ENCODE data around the gene LCN10. TPM values are rescaled to one million over a fixed set of nuclear protein-coding genes. Genes with fewer than 3 reads are reported as not detected.

The LCN10 gene
- total and polyA plus RNA-seq, 2 of the 13 experiments (the other 11 are each of a cell fraction or from before 2014, with no cell fraction given): 0.53 to 0.61 TPM

DNA sequence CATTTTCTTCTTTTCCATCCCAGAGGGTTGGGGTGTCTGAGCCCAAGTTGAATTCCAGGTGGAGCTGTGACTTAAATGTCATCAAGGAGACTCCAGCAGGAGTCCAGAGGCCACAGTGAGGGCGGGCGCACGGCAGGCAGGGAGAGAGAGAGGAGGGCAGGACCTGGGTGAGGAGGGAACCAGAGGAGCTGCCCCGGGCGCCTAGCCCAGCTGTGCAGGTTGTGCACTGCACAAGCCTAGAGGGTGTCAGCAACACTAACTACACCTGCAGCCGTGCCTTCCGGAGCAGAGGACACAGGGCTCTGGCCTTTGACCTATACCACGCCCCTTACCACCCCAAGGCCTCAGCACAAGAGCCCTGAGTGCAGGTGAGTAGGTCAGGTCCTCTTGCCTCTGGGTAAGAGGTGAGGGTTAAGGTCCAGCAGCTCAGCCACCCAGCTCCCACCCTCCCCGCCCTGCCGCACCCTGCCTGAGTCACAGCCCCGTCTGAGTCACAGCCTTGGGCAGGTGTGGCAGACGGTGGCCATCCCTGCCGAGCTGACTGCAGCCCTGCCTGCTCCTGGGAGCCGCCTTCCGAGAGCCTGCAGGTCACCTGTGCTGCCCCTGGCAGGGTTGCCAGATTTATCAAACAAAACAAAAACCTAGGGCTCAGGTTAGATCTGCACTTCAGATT, 49.1 kb downstream of the LCN10 start (continued):
- TF ChIP-seq, protein P1, sequence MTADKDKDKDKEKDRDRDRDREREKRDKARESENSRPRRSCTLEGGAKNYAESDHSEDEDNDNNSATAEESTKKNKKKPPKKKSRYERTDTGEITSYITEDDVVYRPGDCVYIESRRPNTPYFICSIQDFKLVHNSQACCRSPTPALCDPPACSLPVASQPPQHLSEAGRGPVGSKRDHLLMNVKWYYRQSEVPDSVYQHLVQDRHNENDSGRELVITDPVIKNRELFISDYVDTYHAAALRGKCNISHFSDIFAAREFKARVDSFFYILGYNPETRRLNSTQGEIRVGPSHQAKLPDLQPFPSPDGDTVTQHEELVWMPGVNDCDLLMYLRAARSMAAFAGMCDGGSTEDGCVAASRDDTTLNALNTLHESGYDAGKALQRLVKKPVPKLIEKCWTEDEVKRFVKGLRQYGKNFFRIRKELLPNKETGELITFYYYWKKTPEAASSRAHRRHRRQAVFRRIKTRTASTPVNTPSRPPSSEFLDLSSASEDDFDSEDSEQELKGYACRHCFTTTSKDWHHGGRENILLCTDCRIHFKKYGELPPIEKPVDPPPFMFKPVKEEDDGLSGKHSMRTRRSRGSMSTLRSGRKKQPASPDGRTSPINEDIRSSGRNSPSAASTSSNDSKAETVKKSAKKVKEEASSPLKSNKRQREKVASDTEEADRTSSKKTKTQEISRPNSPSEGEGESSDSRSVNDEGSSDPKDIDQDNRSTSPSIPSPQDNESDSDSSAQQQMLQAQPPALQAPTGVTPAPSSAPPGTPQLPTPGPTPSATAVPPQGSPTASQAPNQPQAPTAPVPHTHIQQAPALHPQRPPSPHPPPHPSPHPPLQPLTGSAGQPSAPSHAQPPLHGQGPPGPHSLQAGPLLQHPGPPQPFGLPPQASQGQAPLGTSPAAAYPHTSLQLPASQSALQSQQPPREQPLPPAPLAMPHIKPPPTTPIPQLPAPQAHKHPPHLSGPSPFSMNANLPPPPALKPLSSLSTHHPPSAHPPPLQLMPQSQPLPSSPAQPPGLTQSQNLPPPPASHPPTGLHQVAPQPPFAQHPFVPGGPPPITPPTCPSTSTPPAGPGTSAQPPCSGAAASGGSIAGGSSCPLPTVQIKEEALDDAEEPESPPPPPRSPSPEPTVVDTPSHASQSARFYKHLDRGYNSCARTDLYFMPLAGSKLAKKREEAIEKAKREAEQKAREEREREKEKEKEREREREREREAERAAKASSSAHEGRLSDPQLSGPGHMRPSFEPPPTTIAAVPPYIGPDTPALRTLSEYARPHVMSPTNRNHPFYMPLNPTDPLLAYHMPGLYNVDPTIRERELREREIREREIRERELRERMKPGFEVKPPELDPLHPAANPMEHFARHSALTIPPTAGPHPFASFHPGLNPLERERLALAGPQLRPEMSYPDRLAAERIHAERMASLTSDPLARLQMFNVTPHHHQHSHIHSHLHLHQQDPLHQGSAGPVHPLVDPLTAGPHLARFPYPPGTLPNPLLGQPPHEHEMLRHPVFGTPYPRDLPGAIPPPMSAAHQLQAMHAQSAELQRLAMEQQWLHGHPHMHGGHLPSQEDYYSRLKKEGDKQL (CRISPR knock-in tag; IDR thresholded peaks at IDR 0.05; ENCODE audit: low read depth): peak; percentile 24; the same call in 1 of the 2 replicates
- TF ChIP-seq ASH2L (IDR thresholded peaks at IDR 0.05; ENCODE audit: insufficient read length, low read depth, low read length) (no peak), NFKBIZ (CRISPR knock-in tag; IDR thresholded peaks at IDR 0.05) (no peak), NFYB (CRISPR knock-in tag; IDR thresholded peaks at IDR 0.05) (no peak; the same call in 1 of the 2 replicates), ZNF333 (CRISPR knock-in tag; IDR thresholded peaks at IDR 0.05; ENCODE audit: borderline replicate concordance) (peak; percentile 66; the same call in 1 of the 2 replicates), ZNF746 (CRISPR knock-in tag; IDR thresholded peaks at IDR 0.05) (no peak), TP53 (CRISPR knock-in tag; conservative IDR thresholded peaks at IDR 0.05) (no peak), ETV6 (CRISPR knock-in tag; conservative IDR thresholded peaks at IDR 0.05) (no peak), HNF4A (CRISPR knock-in tag; IDR thresholded peaks at IDR 0.05) (peak; percentile 92), ZNF563 (CRISPR knock-in tag; IDR thresholded peaks at IDR 0.05) (peak; percentile 68; the same call in 1 of the 2 replicates), ETV5 (CRISPR knock-in tag; IDR thresholded peaks at IDR 0.05; ENCODE audit: borderline replicate concordance) (peak; percentile 93), ZNF30 (CRISPR knock-in tag; IDR thresholded peaks at IDR 0.05) (no peak), ISX (CRISPR knock-in tag; conservative IDR thresholded peaks at IDR 0.05) (no peak), ZMAT3 (CRISPR knock-in tag; conservative IDR thresholded peaks at IDR 0.05) (peak; percentile 81), PCBP1 (IDR thresholded peaks at IDR 0.05; ENCODE audit: borderline replicate concordance, low read depth, low read length) (peak; percentile 69; the same call in 1 of the 2 replicates), ZNF556 (CRISPR knock-in tag; IDR thresholded peaks at IDR 0.05; ENCODE audit: borderline replicate concordance) (peak; percentile 61; the same call in 1 of the 2 replicates), SIN3A (IDR thresholded peaks at IDR 0.05; ENCODE audit: borderline replicate concordance, low read depth, low read length) (no peak), SMARCE1 (IDR thresholded peaks at IDR 0.05; ENCODE audit: borderline replicate concordance) (no peak), ZNF773 (CRISPR knock-in tag; IDR thresholded peaks at IDR 0.05; ENCODE audit: borderline replicate concordance) (no peak), HCFC1 (IDR thresholded peaks at IDR 0.05; ENCODE audit: low read depth, low read length) (no peak), MBNL3 (CRISPR knock-in tag; conservative IDR thresholded peaks at IDR 0.05) (no peak), ZNF562 (CRISPR knock-in tag; IDR thresholded peaks at IDR 0.05; ENCODE audit: borderline replicate concordance) (no peak)
- TF ChIP-seq, protein P2, sequence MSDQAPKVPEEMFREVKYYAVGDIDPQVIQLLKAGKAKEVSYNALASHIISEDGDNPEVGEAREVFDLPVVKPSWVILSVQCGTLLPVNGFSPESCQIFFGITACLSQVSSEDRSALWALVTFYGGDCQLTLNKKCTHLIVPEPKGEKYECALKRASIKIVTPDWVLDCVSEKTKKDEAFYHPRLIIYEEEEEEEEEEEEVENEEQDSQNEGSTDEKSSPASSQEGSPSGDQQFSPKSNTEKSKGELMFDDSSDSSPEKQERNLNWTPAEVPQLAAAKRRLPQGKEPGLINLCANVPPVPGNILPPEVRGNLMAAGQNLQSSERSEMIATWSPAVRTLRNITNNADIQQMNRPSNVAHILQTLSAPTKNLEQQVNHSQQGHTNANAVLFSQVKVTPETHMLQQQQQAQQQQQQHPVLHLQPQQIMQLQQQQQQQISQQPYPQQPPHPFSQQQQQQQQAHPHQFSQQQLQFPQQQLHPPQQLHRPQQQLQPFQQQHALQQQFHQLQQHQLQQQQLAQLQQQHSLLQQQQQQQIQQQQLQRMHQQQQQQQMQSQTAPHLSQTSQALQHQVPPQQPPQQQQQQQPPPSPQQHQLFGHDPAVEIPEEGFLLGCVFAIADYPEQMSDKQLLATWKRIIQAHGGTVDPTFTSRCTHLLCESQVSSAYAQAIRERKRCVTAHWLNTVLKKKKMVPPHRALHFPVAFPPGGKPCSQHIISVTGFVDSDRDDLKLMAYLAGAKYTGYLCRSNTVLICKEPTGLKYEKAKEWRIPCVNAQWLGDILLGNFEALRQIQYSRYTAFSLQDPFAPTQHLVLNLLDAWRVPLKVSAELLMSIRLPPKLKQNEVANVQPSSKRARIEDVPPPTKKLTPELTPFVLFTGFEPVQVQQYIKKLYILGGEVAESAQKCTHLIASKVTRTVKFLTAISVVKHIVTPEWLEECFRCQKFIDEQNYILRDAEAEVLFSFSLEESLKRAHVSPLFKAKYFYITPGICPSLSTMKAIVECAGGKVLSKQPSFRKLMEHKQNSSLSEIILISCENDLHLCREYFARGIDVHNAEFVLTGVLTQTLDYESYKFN (CRISPR knock-in tag; conservative IDR thresholded peaks at IDR 0.05): peak; percentile 90
